ENCODE measurements around the gene PMPCA.
A peak's percentile ranks its signal among the peaks of the same experiment; 100 is the strongest.

The PMPCA gene, protein sequence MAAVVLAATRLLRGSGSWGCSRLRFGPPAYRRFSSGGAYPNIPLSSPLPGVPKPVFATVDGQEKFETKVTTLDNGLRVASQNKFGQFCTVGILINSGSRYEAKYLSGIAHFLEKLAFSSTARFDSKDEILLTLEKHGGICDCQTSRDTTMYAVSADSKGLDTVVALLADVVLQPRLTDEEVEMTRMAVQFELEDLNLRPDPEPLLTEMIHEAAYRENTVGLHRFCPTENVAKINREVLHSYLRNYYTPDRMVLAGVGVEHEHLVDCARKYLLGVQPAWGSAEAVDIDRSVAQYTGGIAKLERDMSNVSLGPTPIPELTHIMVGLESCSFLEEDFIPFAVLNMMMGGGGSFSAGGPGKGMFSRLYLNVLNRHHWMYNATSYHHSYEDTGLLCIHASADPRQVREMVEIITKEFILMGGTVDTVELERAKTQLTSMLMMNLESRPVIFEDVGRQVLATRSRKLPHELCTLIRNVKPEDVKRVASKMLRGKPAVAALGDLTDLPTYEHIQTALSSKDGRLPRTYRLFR

DNA sequence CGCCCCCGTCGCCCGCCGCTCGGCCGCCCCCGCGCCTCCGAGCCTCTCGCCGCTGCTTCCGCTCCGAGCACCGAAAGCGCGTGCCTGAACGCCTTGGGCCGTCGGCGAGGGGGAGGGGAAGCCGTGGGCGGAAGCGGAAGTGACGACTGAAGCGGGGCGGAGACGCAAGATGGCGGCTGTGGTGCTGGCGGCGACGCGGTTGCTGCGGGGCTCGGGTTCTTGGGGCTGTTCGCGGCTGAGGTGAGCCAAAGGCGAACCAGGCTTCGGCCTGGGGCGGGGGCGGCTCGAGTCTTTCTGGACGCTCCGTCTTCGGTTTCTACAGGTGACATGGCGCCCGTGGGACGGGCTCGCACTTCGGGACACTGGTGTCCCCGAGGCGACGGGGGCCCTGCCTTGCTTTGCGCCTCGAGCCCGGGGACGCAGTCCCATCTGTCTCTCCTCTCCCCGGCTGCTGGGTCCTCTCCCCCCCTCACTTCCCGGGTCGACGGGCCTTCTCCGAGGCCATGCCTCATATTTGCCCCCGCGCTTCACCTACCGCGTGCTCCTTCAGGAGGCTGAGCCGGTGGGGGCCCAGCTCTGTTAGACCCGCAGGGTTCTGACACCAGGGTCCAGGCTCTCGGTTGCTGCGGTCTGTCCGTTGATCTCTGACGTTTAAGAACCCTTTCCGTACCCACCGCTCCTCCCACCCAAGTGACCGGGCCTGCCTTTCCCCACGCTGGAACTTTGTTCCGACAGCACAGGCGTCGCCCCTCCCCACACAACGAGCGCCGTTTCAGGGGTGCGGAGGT lies at the start of gene PMPCA, which contains the start of gene ENTR1:
PMPCA (plus strand) TSS at position 159 of the 788 bp plus-strand sequence; CDS start at position 170, 11 bp downstream.
ENTR1 (minus strand) TSS at position 115 of the 788 bp plus-strand sequence. CDS start 217 bp downstream, outside the sequence.
- H3K4me1 Mint-ChIP-seq = peaks cover 49% of the 10 kb centered on the region
- peaks cover 98% of the 10 kb centered on the region for H3K36me3 Mint-ChIP-seq
- no peaks in the 10 kb centered on the region for H3K9me3 Mint-ChIP-seq
- peak within 1 kb of the TSS; percentile 94 for H3K27ac Mint-ChIP-seq
- peak; percentile 89 for ATAC-seq
- peak; percentile 97 to 99 for DNase-seq (ENCODE audit: low spot score in 2 of 2)
- H3K4me3 Mint-ChIP-seq = peak within 1 kb of the TSS; percentile 85

DNA sequence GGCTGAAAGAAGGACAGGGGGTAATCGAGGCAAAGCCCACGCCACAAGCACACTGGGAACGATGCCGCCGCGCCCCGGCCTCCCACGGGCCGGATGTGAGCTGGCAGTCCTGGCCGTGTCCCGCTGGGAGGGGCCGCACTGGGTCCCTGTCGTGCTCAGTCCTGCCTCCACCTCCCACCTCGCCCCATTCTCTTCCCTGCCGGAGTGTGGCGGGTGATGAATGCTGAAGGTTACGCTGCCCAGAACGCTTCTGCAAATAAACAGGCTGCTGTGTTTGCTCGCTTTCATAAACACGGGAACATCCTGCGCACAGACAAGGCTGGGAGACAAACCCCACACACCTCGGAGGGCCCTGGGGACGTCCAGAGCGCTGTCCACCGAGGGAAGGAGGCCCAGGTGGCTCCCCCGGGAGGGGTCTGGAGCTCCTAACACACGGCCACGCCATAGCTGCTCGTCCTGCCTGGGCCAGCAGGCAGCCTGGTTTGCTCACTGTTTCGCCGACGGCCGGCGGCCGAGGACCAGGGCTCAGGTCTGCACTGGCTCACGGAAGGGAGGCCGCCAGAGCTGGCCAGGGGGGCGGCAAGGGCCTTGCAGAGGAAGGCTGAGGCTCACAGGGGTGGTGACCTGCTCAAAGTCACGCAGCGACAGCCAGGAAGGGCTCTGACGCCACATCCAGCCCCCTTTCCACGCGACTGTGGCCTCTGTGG lies 49.3 kb upstream of the PMPCA start:
- H3K4me1 Mint-ChIP-seq = peaks cover 9% of the 10 kb centered on the region
- H3K9me3 Mint-ChIP-seq = no peaks in the 10 kb centered on the region
- peak overlapping the region; percentile 81 for H3K27ac Mint-ChIP-seq
- ATAC-seq = no peak
- peaks cover 14% of the 10 kb centered on the region for H3K36me3 Mint-ChIP-seq
- H3K4me3 Mint-ChIP-seq = no peak overlapping the region
- DNase-seq (ENCODE audit: low spot score in 2 of 2) = no peak

DNA sequence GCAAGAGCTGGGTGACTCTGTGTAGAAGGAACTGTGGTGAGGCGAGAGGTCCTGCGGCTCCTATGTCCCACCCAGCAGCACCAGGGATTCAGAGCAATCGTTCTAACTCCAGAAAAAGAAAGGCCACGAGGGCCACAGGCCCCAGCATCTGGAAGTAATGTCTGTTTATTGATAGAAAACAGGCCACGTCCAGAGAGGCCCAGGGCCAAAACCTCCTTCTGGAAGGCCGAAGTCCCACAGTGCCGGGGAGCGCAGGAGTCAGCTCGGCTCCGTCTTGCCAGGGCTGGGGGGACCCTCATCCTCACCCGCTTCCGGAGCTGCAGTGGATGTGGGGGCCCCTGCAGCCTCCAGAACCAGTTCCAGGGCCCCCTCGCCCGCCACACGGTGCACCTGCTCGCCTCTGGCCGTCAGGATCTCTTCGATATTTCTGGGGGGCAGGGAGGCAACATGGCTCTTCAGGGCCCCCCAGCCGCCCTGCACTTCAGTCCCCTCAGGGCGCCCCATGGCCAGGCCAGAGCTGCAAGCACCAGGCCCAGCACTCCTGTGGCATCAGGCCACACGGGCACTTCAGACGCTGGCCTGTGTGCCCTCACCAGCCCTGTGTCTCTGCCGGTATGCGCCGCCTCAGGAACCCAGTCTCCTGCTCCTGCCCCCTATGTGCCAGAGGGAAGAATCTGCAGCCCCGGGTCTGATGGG lies 48.6 kb upstream of the PMPCA start:
- Mint-ChIP-seq H3K36me3 (peaks cover 14% of the 10 kb centered on the region), H3K27ac (peak overlapping the region; percentile 81)

DNA sequence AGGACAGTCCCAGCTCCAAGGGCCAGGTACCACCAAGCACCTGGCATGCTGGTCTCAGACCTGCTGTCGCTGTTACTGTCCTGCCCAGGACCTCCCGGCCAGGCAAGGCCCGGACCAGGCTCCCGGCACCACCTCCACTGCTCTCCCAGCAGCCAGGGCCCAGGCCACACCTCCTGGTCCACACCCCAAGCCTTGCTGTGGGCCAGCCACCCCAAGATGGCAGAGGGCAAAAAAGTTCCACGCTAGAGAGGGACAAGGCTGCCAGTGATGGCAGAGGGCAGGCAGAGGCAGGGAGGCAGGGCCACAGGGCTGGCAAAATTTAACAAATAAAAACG lies 48.0 kb upstream of the PMPCA start:
- DNase-seq (ENCODE audit: low spot score in 2 of 2) = no peak
- no peaks in the 10 kb centered on the region for H3K9me3 Mint-ChIP-seq
- peak overlapping the region; percentile 66 for H3K4me3 Mint-ChIP-seq
- peaks cover 14% of the 10 kb centered on the region for H3K36me3 Mint-ChIP-seq
- peaks cover 9% of the 10 kb centered on the region for H3K4me1 Mint-ChIP-seq
- ATAC-seq = no peak
- H3K27ac Mint-ChIP-seq = peak overlapping the region; percentile 81

More for the DNA sequence above, 48.6 kb upstream of the PMPCA start:
- ATAC-seq = no peak
- no peaks in the 10 kb centered on the region for H3K9me3 Mint-ChIP-seq
- DNase-seq (ENCODE audit: low spot score in 2 of 2) = no peak
- H3K4me3 Mint-ChIP-seq = no peak overlapping the region
- H3K4me1 Mint-ChIP-seq = peaks cover 9% of the 10 kb centered on the region

DNA sequence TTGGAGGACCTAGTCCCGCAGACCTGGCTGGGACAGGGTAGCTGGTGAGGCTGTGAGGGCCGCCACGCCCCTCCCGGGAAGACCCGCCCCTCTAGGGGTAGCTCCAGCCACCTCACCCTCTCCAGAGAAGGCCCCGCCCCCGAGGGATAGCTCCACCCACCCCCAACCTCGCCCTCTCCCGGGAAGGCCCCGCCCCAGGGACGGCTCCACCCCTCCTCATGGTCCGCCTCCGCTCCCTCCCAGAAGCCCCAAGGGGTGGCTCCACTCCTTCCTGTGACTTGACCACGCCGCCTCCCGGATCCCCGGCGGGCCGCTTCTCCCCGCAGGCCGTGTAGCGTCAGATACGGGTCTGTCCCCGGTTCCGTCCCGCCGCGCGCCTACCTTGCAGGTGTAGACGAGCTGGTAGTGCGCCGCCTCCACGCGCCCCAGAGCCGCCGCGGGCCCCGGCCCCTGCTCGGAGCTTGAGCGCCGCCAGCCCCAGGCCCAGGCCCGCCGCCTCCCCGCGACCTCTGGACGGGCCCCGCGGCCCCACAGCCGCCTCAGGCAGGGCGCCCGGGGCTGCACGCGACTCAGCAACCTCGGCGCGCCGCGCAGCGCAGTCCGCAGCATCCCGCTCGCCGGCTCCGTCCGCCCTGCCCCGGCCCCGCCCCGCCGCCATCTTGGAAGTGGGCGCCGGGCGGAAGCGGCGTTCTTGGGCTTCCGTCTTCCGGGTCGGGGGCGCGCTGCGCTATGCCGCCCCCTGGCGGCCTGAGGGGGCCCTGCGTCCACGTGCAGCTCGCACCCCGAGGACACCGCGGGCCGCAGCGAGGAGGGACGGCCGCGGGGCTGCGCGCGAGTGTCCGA lies 47.1 kb upstream of the PMPCA start, which contains the start of gene DNLZ:
DNLZ (minus strand) TSS at position 639 of the 843 bp plus-strand sequence; CDS start at position 609, 30 bp downstream.
- peak; percentile 84 for ATAC-seq
- peak within 1 kb of the TSS; percentile 81 for H3K27ac Mint-ChIP-seq
- peaks cover 9% of the 10 kb centered on the region for H3K4me1 Mint-ChIP-seq
- peaks cover 11% of the 10 kb centered on the region for H3K36me3 Mint-ChIP-seq
- peak within 1 kb of the TSS; percentile 66 for H3K4me3 Mint-ChIP-seq
- H3K9me3 Mint-ChIP-seq = no peaks in the 10 kb centered on the region
- DNase-seq (ENCODE audit: low spot score in 2 of 2) = peak; percentile 89 to 97

DNA sequence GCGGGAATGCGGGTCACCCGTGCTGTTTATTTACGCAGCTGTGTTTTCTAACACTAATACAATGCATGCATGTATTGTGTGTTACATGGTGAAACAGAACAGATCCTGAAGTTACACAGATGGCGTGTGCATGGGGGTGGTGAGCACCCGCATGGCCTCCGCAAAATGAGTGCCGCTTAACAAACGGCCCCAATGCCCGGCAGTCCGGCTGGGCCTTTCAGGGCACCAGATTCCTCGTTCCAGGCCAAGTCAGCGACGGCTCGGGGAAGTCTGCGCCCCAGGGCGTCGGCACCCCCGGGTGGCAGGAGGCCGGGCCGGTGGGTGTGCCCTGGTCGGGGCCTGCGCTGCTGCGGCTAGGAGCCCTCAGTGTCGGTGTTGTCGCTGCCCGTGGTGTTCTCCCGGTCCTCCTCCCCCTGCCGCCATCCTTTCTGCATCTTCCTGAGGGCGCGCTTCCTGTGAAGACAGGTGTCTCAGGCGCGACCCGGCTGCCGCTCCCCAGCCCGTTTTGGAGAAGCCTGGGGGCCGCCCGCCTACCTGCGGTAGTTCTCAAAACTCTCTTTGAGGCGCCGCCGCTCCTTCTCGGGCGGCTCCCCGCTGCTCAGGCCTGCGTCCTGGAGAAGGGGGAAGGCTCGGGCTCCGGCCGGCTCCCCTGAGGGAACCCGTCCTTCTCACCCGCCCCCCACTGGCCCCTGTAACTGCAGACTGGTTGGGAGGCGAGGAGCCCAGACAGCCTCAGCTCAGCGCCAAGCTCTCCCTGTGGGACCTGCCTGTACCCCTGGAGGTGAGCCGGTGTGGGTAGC lies 46.3 kb upstream of the PMPCA start:
- Mint-ChIP-seq H3K4me1 (peaks cover 9% of the 10 kb centered on the region), H3K4me3 (peak overlapping the region; percentile 66), H3K27ac (no peak overlapping the region), H3K9me3 (no peaks in the 10 kb centered on the region), H3K36me3 (peaks cover 8% of the 10 kb centered on the region)
- DNase-seq (ENCODE audit: low spot score in 2 of 2) = no peak
- no peak for ATAC-seq

DNA sequence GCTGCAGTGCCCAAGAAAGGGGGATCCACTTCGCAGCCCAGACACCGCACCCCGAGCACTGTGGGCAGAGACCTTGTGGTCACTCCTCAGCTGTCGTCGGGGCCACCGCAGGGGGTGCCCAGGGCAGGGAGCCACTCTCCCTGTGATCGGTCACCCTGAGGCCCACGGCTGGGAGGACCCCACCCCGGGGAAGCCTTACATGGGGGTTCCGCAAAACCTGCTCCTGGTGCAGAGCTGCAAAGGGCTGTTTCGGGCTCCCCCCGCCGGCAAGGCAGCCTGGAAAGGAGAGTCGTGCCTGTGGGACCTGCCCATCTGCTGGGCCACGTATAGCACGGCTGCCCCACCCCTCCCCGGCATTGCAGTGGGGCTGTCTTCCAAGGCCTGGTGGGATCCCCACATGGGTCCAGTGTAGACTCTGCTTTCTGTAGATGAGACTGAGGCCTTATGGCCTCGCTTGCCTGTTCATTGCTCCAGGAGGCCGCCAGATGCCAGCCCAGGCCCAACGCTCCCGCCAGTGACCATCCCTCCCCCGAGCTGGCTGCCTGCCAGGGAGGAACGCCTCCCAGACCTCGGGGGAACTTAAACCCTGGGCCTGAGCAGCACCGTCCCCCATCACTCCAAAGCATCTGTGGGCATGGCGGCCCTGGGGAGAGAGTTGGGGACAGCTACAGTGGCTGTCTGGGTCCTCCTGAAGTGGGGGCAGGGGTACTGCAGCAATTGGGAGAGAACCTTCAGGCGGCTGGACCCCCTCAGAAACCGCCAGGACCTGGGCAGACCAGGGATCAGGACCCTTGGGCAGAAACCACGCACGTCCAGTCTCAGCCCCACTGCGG lies 45.3 kb upstream of the PMPCA start:
- ATAC-seq (no peak), DNase-seq (ENCODE audit: low spot score in 2 of 2) (no peak)
- Mint-ChIP-seq H3K4me1 (peaks cover 9% of the 10 kb centered on the region), H3K9me3 (no peaks in the 10 kb centered on the region), H3K27ac (no peak overlapping the region), H3K4me3 (peak overlapping the region; percentile 66), H3K36me3 (peaks cover 8% of the 10 kb centered on the region)

DNA sequence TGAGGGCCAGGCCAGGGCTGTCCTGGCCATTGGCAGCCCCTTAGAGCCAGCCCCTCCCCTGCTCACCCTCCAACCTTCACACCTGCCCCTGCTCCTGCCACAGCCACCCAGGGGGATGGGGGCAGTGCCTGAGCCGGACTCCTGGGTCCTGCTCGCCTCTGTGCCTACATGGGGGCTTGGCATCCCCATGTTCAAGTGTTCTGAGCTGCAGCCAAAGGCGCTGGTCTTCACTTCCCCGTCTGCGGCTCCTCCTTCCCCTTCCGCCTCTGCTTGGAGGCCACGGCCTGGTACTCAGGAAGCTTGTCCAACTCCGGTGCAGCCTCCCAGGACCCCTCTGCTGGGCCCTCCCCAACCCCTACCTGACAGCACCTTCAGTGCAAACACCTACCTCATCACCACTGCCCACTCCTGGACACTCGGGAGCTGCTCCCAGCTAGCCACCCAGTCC lies 44.7 kb upstream of the PMPCA start:
- Mint-ChIP-seq H3K9me3 (no peaks in the 10 kb centered on the region), H3K4me3 (no peak overlapping the region), H3K36me3 (peaks cover 8% of the 10 kb centered on the region), H3K4me1 (peaks cover 9% of the 10 kb centered on the region), H3K27ac (peak overlapping the region; percentile 10)
- DNase-seq (ENCODE audit: low spot score in 2 of 2) = no peak
- no peak for ATAC-seq

DNA sequence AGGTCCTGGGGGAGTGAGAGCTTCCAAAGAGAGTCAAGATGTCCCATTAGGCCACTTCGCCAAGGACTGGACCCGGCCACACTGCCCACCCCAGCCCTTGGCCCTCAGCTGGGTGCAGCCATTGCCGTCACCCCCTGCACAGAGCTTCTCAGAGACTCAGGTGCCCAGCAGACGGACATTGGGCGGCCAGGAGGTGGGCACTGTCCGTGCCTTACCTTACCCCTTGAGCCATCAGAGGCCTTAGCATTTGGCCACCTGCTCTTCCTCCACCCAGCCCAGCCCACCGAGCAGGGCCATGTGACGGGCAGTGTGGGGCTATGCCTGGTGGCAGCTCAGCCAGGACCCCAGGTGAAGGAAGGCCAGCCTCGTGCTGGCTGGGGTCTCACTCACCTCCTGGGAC lies 43.6 kb upstream of the PMPCA start:
- H3K9me3 Mint-ChIP-seq = no peaks in the 10 kb centered on the region
- ATAC-seq (no peak), DNase-seq (ENCODE audit: low spot score in 2 of 2) (no peak)
- peaks cover 8% of the 10 kb centered on the region for H3K36me3 Mint-ChIP-seq
- H3K27ac Mint-ChIP-seq = peak overlapping the region; percentile 10
- H3K4me3 Mint-ChIP-seq = no peak overlapping the region
- H3K4me1 Mint-ChIP-seq = peaks cover 9% of the 10 kb centered on the region

DNA sequence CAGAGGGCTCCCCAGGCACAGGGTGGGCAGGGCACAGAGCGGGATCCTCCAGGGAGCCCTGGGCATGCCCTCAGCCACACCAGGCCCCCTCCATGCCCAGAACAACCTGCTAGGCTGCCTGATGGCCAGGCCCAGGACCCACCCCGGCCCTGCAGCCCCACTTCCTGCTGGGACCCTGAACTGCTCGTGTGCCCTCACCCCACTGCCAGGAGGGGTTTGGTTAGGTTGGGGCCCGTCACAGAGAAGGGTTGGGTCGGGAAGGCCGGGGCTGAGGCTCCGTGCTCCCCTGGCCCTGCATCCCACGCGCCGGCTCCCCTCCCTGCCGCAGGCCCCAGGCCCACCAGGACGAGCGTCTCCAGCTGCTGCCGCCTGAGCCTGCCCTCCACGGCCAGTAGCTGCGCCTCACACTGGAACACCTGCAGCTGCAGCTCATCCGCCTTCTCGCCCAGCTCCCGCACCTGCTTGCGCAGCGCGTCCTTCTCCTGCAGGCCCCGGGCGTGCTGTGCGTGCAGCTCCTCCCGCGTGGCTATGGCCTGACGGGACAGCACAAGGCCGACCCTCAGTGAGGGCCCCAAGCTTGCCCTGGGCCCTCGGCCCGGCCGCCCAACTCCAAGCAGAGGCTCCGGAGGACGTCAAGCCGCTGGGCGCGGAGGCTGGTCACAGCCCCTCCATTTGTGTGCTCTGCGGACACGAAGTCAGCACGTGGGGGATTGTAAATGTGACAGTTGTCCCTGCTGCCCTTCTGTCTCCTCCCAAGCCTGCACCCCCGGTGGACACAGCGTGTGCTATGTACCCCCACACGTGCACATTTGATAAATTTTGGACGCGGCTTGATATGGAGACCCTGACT lies 42.9 kb upstream of the PMPCA start:
- H3K4me1 Mint-ChIP-seq = peaks cover 5% of the 10 kb centered on the region
- H3K36me3 Mint-ChIP-seq = peaks cover 8% of the 10 kb centered on the region
- H3K4me3 Mint-ChIP-seq = no peak overlapping the region
- H3K27ac Mint-ChIP-seq = no peak overlapping the region
- no peak for ATAC-seq
- no peaks in the 10 kb centered on the region for H3K9me3 Mint-ChIP-seq
- DNase-seq (ENCODE audit: low spot score in 2 of 2) = no peak

DNA sequence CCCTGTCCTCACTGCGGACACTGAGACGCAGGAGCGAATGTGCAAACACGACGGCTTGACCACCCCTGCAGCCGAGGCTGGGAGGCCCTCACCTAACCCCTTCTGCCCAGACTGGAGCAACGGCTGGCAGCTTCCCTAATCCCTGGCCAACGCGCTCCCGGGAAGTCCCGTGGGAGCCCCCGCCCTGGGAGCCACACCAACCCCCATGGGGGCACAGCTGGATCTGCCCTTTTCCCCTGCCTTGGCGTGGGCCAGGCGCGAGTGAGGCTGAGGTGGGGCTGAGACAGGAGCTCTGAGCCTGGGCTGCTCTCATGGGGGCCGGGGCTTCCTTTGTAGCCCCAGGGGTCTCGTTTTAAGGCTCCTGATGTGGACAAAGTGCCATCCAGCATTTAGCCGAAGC lies 42.3 kb upstream of the PMPCA start:
- peaks cover 3% of the 10 kb centered on the region for H3K36me3 Mint-ChIP-seq
- no peak overlapping the region for H3K4me3 Mint-ChIP-seq
- no peak overlapping the region for H3K27ac Mint-ChIP-seq
- no peaks in the 10 kb centered on the region for H3K9me3 Mint-ChIP-seq
- ATAC-seq = no peak
- peaks cover 5% of the 10 kb centered on the region for H3K4me1 Mint-ChIP-seq
- DNase-seq (ENCODE audit: low spot score in 2 of 2) = no peak

DNA sequence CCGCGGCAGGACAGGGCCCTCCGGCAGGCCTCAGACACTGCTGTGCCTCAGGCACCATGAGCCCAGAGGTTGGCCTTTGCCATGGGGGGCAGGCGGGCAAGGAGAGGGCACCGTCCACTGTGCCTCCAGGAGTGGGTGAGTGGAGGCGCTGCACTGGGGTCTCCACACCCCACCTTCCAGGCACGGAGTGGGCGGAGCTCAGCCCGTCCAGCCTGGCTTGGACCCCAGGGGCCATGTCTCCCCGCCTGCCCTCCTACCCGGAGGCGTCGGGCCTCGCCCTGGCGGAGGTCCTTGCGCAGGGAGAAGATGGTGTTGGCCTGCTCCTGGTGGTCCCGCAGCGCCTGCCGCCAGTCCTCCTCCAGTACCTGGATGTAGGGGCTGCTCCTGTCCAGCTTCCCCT lies 40.4 kb upstream of the PMPCA start:
- Mint-ChIP-seq H3K36me3 (no peaks in the 10 kb centered on the region), H3K9me3 (no peaks in the 10 kb centered on the region), H3K4me3 (no peak overlapping the region), H3K27ac (no peak overlapping the region), H3K4me1 (peaks cover 5% of the 10 kb centered on the region)
- no peak for ATAC-seq
- no peak for DNase-seq (ENCODE audit: low spot score in 2 of 2)

Measured in stimulated activated effector memory CD8-positive, alpha-beta T cell treated with anti-CD3 and anti-CD28 coated beads, Interleukin-12 subunit alpha, Interleukin-12 subunit beta, amount 100 ng/mL, for 72 hours (primary cell).